Measurements from ENCODE around the gene SEPTIN12. TPM values are rescaled to one million over a fixed set of nuclear protein-coding genes. Genes with fewer than 3 reads are reported as not detected.

The SEPTIN12 gene
- total RNA-seq, 1 donor from 2014 or later = not detected

GRCh38 chr16:4728676-4729075, 59.5 kb downstream of the SEPTIN12 start:
- no peak for DNase-seq (ENCODE audit: extremely low spot score, unreplicated experiment)
- H3K36me3 Mint-ChIP-seq = no peaks in the 10 kb centered on the region
- H3K9me3 Mint-ChIP-seq = no peaks in the 10 kb centered on the region

More at GRCh38 chr16:4728676-4729075, 59.5 kb downstream of the SEPTIN12 start:
- Mint-ChIP-seq H3K4me1 (ENCODE audit: unreplicated experiment) (peaks cover 8% of the 10 kb centered on the region), H3K27me3 (no peaks in the 10 kb centered on the region), H3K4me3 (no peak overlapping the region), H3K27ac (no peak overlapping the region)
- TF ChIP-seq, protein P1, sequence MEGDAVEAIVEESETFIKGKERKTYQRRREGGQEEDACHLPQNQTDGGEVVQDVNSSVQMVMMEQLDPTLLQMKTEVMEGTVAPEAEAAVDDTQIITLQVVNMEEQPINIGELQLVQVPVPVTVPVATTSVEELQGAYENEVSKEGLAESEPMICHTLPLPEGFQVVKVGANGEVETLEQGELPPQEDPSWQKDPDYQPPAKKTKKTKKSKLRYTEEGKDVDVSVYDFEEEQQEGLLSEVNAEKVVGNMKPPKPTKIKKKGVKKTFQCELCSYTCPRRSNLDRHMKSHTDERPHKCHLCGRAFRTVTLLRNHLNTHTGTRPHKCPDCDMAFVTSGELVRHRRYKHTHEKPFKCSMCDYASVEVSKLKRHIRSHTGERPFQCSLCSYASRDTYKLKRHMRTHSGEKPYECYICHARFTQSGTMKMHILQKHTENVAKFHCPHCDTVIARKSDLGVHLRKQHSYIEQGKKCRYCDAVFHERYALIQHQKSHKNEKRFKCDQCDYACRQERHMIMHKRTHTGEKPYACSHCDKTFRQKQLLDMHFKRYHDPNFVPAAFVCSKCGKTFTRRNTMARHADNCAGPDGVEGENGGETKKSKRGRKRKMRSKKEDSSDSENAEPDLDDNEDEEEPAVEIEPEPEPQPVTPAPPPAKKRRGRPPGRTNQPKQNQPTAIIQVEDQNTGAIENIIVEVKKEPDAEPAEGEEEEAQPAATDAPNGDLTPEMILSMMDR (conservative IDR thresholded peaks at IDR 0.05) = no peak

Other genes starting within 250 kb of the SEPTIN12 start
- gene CDIP1, start 249.6 kb downstream of the SEPTIN12 start, total RNA-seq (ENCODE audit: low replicate concordance) = 19.2 and 41.3 TPM in 2 replicates
- gene C16orf96, start 232.0 kb downstream of the SEPTIN12 start, total RNA-seq (ENCODE audit: low replicate concordance) = 0.14 and 0.43 TPM in 2 replicates
- gene UBALD1, start 173.5 kb downstream of the SEPTIN12 start, total RNA-seq (ENCODE audit: low replicate concordance) = 49.2 and 85.9 TPM in 2 replicates
- gene MGRN1, start 163.5 kb downstream of the SEPTIN12 start, total RNA-seq (ENCODE audit: low replicate concordance) = 87.9 and 88.6 TPM in 2 replicates
- 36.7 and 37.7 TPM in 2 replicates for gene NUDT16L1, start 94.8 kb downstream of the SEPTIN12 start, total RNA-seq (ENCODE audit: low replicate concordance)
- 21.6 and 36.7 TPM in 2 replicates for gene ANKS3, start 54.1 kb downstream of the SEPTIN12 start, total RNA-seq (ENCODE audit: low replicate concordance)
- 0.74 and 2.6 TPM in 2 replicates for gene DNAAF8, start 53.8 kb downstream of the SEPTIN12 start, total RNA-seq (ENCODE audit: low replicate concordance)
- 19.0 and 21.0 TPM in 2 replicates for gene ZNF500, start 21.2 kb downstream of the SEPTIN12 start, total RNA-seq (ENCODE audit: low replicate concordance)
- 5.0 and 7.8 TPM in 2 replicates for gene SMIM22, start 7.0 kb upstream of the SEPTIN12 start, total RNA-seq (ENCODE audit: low replicate concordance)
- 37.6 and 39.3 TPM in 2 replicates for gene ROGDI, start 14.3 kb upstream of the SEPTIN12 start, total RNA-seq (ENCODE audit: low replicate concordance)
- 120 and 126 TPM in 2 replicates for gene GLYR1, start 58.9 kb upstream of the SEPTIN12 start, total RNA-seq (ENCODE audit: low replicate concordance)
- gene UBN1, start 59.1 kb upstream of the SEPTIN12 start, total RNA-seq (ENCODE audit: low replicate concordance) = 39.4 and 41.4 TPM in 2 replicates
- gene PPL, start 148.8 kb upstream of the SEPTIN12 start, total RNA-seq (ENCODE audit: low replicate concordance) = 142 and 428 TPM in 2 replicates
- gene SEC14L5, start 170.0 kb upstream of the SEPTIN12 start, total RNA-seq (ENCODE audit: low replicate concordance) = 0.71 and 0.92 TPM in 2 replicates
- gene NAGPA, start 245.6 kb upstream of the SEPTIN12 start, total RNA-seq (ENCODE audit: low replicate concordance) = 16.8 and 18.0 TPM in 2 replicates

All from type B pancreatic cell (in vitro differentiated cells).